Hematopoietic multipotent progenitor cell treated with erythropoietin and hydrocortisone succinate and interleukin-3 and kit ligand, for 8 days (in vitro differentiated cells): Measurements from ENCODE around the gene SLC2A6.
A peak's percentile ranks its signal among the peaks of the same experiment; 100 is the strongest.

Experiments
- DNase-seq: peaks from one replicate; pipeline ENCODE4 v3.0.0-alpha.2; 2015

Gene SLC2A6

GRCh38 chr9:133478851-133479711, at the start of gene SLC2A6:
SLC2A6 (minus strand) TSS chr9:133479099; CDS start chr9:133479059, 40 bp downstream.
- peak; percentile 75 for DNase-seq

- DNase-seq: no peak
Observed at GRCh38 chr9:133528001-133528875, 49.3 kb upstream of the SLC2A6 start.

GRCh38 chr9:133527444-133527920, 48.6 kb upstream of the SLC2A6 start:
- DNase-seq: no peak

- no peak for DNase-seq
Observed at GRCh38 chr9:133526721-133527321, 47.9 kb upstream of the SLC2A6 start.

- no peak for DNase-seq
Observed at GRCh38 chr9:133525677-133526076, 46.8 kb upstream of the SLC2A6 start.

- DNase-seq: no peak
Observed at GRCh38 chr9:133524679-133525228, 45.9 kb upstream of the SLC2A6 start, which contains the start of gene MYMK. MYMK (minus strand) TSS chr9:133524959; CDS start chr9:133524844, 115 bp downstream.

- no peak for DNase-seq
Observed at GRCh38 chr9:133524146-133524545, 45.2 kb upstream of the SLC2A6 start.

- peak; percentile 39 for DNase-seq
Observed at GRCh38 chr9:133523106-133523505, 44.2 kb upstream of the SLC2A6 start.

GRCh38 chr9:133522073-133522910, 43.4 kb upstream of the SLC2A6 start:
- peak; percentile 95 for DNase-seq

GRCh38 chr9:133521122-133522072, 42.5 kb upstream of the SLC2A6 start:
- peak; percentile 90 for DNase-seq

GRCh38 chr9:133520121-133520835, 41.4 kb upstream of the SLC2A6 start:
- DNase-seq: no peak

GRCh38 chr9:133519693-133520092, 40.8 kb upstream of the SLC2A6 start:
- peak; percentile 32 for DNase-seq

GRCh38 chr9:133518706-133519449, 40.0 kb upstream of the SLC2A6 start:
- DNase-seq: no peak

GRCh38 chr9:133518200-133518599, 39.3 kb upstream of the SLC2A6 start:
- DNase-seq: no peak

- no peak for DNase-seq
Observed at GRCh38 chr9:133517711-133518110, 38.8 kb upstream of the SLC2A6 start.

- no peak for DNase-seq
Observed at GRCh38 chr9:133516961-133517350, 38.1 kb upstream of the SLC2A6 start.

- no peak for DNase-seq
Observed at GRCh38 chr9:133516256-133516960, 37.5 kb upstream of the SLC2A6 start.

- no peak for DNase-seq
Observed at GRCh38 chr9:133515615-133516255, 36.8 kb upstream of the SLC2A6 start.
